ENCODE results near the gene AMMECR1.

DNA sequence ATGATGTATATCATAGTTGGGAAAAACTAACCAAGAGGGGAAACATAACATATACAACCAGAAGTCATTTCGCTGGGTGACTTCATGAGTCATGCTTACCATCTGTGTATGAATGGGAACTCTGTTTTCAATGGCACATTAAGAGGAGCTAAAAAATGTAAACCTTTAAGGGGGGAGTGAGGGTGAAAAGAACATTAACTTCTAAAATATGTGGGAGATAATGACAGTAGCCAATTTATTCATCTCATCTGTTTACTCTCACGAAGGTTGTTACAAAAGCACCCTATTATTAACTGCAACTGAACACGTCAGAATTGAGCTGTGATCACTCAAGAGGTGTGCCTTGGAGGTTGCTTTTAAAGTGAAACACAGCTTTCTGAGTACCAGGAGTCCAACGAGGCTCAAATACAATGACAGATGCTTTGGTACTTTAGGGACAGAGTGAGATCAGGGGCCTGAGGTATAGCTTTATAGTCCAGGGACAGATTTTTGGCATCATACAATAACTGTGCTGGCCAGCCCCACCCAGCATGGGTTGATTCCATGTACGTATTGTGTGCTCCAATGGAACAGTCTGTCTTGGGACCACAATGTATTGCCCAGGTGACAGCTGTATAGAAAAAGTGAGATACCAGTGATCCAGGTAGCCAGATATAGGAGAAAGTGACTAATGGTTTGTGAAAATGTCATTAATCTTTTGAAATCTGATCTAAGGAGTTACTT is 107.3 kb downstream of the AMMECR1 start:
- TF ChIP-seq, protein P1, sequence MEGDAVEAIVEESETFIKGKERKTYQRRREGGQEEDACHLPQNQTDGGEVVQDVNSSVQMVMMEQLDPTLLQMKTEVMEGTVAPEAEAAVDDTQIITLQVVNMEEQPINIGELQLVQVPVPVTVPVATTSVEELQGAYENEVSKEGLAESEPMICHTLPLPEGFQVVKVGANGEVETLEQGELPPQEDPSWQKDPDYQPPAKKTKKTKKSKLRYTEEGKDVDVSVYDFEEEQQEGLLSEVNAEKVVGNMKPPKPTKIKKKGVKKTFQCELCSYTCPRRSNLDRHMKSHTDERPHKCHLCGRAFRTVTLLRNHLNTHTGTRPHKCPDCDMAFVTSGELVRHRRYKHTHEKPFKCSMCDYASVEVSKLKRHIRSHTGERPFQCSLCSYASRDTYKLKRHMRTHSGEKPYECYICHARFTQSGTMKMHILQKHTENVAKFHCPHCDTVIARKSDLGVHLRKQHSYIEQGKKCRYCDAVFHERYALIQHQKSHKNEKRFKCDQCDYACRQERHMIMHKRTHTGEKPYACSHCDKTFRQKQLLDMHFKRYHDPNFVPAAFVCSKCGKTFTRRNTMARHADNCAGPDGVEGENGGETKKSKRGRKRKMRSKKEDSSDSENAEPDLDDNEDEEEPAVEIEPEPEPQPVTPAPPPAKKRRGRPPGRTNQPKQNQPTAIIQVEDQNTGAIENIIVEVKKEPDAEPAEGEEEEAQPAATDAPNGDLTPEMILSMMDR (IDR thresholded peaks at IDR 0.05 in 8 of 11, conservative IDR thresholded peaks at IDR 0.05 in 3 of 11) = no peak
- TF ChIP-seq POLR2A (IDR thresholded peaks at IDR 0.05) = no peak
